T47D (cell line): ENCODE results near the gene PPP1R13L.

Source experiments
- DNase-seq, 2 experiments: peaks; one replicate each; pipeline versions ENCODE4 v3.0.0 to v3.0.0-alpha.2; 2011 to 2012; ENCODE audit warnings: low read depth in 1 of 2, low spot score in 1 of 2
- JUND ChIP-seq: IDR thresholded peaks from 2 replicates; pipeline ENCODE4 v1.6.1; 2012; ENCODE audit warnings: low read depth
- in situ Hi-C: cut with HindIII; loops from 2 replicates; pipeline ENCODE4 v1.10.0; 2016; ENCODE audit warnings: low sequenced_read_pairs, low pct_unique_long_range_greater_than_20kb

PPP1R13L gene

GRCh38 chr19:45404557-45405434 lies at the start of gene PPP1R13L:
PPP1R13L (minus strand) TSS chr19:45405069; CDS start chr19:45398318, 6,751 bp downstream.
- no peak for TF ChIP-seq JUND
- in situ Hi-C loops: no loop called here
- peak; percentile 87 to 95 for DNase-seq

- no peak for TF ChIP-seq JUND
- in situ Hi-C loops: no loop called here
- no peak for DNase-seq
These were observed 47.0 kb upstream of the PPP1R13L start for GRCh38 chr19:45451850-45452387.

GRCh38 chr19:45451131-45451849 lies 46.4 kb upstream of the PPP1R13L start:
- in situ Hi-C loops: no loop called here
- no peak for TF ChIP-seq JUND
- peak in 1 of 2 experiments; percentile 68 for DNase-seq

- in situ Hi-C loops: no loop called here
- no peak for DNase-seq
- TF ChIP-seq JUND: no peak
These were observed 45.1 kb upstream of the PPP1R13L start for GRCh38 chr19:45450012-45450333.

GRCh38 chr19:45448887-45449299 lies 44.0 kb upstream of the PPP1R13L start:
- no peak for DNase-seq
- no peak for TF ChIP-seq JUND
- in situ Hi-C loops: no loop called here

- in situ Hi-C loops: no loop called here
- no peak for TF ChIP-seq JUND
- no peak for DNase-seq
These were observed 43.5 kb upstream of the PPP1R13L start for GRCh38 chr19:45448425-45448756.

- no peak for TF ChIP-seq JUND
- no peak for DNase-seq
- in situ Hi-C loops: no loop called here
These were observed 42.1 kb upstream of the PPP1R13L start for GRCh38 chr19:45446944-45447343.

- no peak for TF ChIP-seq JUND
- DNase-seq: peak in 1 of 2 experiments; percentile 61
- in situ Hi-C loops: no loop called here
These were observed 41.4 kb upstream of the PPP1R13L start for GRCh38 chr19:45446295-45446694.

GRCh38 chr19:45445139-45445538 lies 40.3 kb upstream of the PPP1R13L start:
- no peak for TF ChIP-seq JUND
- no peak for DNase-seq
- in situ Hi-C loops: no loop called here

DNA sequence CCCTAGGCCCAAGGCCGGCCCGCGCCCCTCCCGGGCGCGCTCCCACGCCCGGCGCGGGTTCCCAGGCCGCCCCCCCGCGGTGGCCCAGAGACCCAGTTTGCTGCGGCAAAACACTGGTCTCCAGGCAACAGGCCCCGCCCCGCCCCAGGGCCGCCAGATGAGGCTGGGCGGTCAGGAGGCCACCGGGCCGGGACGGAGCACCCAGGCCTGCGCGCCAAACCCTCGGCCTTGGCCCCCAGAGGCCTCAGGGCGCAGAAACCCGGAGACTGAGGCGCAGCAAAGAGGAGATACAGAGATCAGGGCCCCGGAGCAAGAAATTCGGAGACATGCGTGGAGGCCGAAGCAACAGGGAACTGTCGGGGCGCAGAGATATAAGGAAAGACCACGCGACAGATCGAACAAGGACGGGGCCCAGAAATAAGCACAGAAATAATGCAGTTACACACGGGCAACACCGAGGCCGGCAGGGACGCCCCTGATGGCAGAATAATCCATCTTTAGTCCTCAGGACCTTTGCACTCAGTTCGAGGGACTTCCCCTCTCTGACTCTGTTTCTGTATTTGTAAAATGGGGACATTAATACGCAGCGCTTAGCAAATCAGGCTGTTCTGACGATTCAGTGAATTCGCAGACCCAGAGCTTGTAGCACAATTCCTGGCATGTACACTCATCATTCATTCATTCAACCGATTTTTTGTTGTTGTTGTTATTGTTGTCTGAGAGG lies 39.6 kb upstream of the PPP1R13L start:
- DNase-seq: peak; percentile 60 to 86

DNA sequence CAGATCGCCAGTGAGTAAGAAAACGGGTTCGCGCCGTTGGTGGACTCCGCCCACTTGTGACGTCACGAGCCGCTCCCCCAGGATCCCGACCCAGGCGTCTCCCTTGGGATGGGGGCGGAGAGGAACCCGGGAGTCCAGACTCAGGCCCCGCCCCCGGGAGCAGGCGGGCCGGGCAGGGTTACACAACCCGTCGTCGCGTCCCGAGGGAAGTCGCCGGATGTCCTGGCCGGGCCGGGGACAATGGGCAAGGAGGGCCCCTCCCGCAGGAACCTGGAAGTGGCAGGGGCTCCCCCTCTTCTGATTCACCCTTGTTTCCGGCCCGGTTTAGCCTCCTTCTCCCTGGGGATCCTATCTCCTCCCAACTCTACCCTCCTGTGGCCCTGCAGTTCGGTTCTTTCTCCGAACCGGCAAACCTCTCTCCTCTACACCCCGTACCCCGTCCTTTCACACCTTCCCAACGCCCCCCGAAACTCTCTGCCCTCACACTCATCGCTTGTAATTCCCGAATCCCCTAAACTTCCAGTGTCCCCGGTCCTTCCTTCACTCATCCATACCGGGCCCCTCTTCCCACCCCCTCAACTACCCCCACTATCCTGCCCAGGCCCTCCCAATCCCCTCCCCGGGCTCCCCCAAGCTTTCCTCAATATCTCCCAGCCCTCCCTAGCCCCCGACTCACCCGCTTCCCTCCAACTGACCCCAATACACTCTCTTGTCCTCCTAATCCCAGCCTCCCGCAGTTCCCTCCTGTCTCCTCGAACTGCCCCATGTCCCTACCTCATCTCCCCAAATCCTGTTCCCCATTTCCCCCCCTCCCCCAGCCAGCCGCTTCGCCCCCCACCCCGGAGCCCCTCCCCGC lies 38.8 kb upstream of the PPP1R13L start:
- peak; percentile 89 to 97 for DNase-seq
- in situ Hi-C loops: no loop called here
- TF ChIP-seq JUND: no peak

More for the DNA sequence above, 39.6 kb upstream of the PPP1R13L start:
- no peak for TF ChIP-seq JUND
- in situ Hi-C loops: no loop called here
